ENCODE data around the gene SLC34A1. TPM values are rescaled to one million over a fixed set of nuclear protein-coding genes. Genes with fewer than 3 reads are reported as not detected.
A peak's percentile ranks its signal among the peaks of the same experiment; 100 is the strongest.

The SLC34A1 gene
- total RNA-seq, 1 donor from 2014 or later, result not detected

GRCh38 chr5:177445917-177446199, 61.6 kb downstream of the SLC34A1 start:
- ATAC-seq, result no peak

GRCh38 chr5:177446200-177447065, 62.2 kb downstream of the SLC34A1 start, which contains the start of gene PRR7:
Gene PRR7, plus strand, starts transcription at chr5:177446814. Its CDS starts 8,254 bp downstream, at chr5:177455068.
- DNase-seq (ENCODE audit: missing footprints), result peak; percentile 76
- intact Hi-C loops (cut with DNase I), result loop anchor here (1.0 kb wide), 1 partner anchor 19 kb away; no protein-coding TSS in a partner anchor
- ATAC-seq, result peak; percentile 52

More at GRCh38 chr5:177445917-177446199, 61.6 kb downstream of the SLC34A1 start:
- DNase-seq (ENCODE audit: missing footprints), result no peak
- intact Hi-C loops (cut with DNase I), result loop anchor here (1.0 kb wide), 1 partner anchor 19 kb away; no protein-coding TSS in a partner anchor

GRCh38 chr5:177447066-177447610, 62.9 kb downstream of the SLC34A1 start:
- peak; percentile 78 for DNase-seq (ENCODE audit: missing footprints)
- ATAC-seq, result peak; percentile 3

GRCh38 chr5:177447611-177448243, 63.5 kb downstream of the SLC34A1 start:
- DNase-seq (ENCODE audit: missing footprints) (peak; percentile 77), ATAC-seq (peak; percentile 17)
- intact Hi-C loops (cut with DNase I), result no loop called here

More at GRCh38 chr5:177447066-177447610, 62.9 kb downstream of the SLC34A1 start:
- intact Hi-C loops (cut with DNase I), result no loop called here

Other genes starting within 250 kb of the SLC34A1 start
- 18.9 TPM for gene RAB24, start 80.7 kb upstream of the SLC34A1 start, total RNA-seq
- gene PRELID1, start 80.6 kb upstream of the SLC34A1 start, total RNA-seq, result 34.1 TPM
- gene MXD3, start 72.5 kb upstream of the SLC34A1 start, total RNA-seq, result 2.0 TPM
- gene LMAN2, start 32.8 kb upstream of the SLC34A1 start, total RNA-seq, result 72.3 TPM
- gene RGS14, start 26.5 kb upstream of the SLC34A1 start, total RNA-seq, result 3.9 TPM
- not detected for gene PFN3, start 16.2 kb downstream of the SLC34A1 start, total RNA-seq
- gene F12, start 25.1 kb downstream of the SLC34A1 start, total RNA-seq, result not detected
- gene GRK6, start 42.2 kb downstream of the SLC34A1 start, total RNA-seq, result 18.1 TPM
- gene PRR7, start 62.4 kb downstream of the SLC34A1 start, total RNA-seq, result 1.4 TPM
- gene DBN1, start 89.2 kb downstream of the SLC34A1 start, total RNA-seq, result 32.2 TPM
- gene PDLIM7, start 113.2 kb downstream of the SLC34A1 start, total RNA-seq, result 43.1 TPM
- gene DOK3, start 125.4 kb downstream of the SLC34A1 start, total RNA-seq, result 4.4 TPM
- 30.1 TPM for gene DDX41, start 132.5 kb downstream of the SLC34A1 start, total RNA-seq
- 29.5 TPM for gene FAM193B, start 170.1 kb downstream of the SLC34A1 start, total RNA-seq
- gene TMED9, start 207.8 kb downstream of the SLC34A1 start, total RNA-seq, result 75.3 TPM
- gene B4GALT7, start 215.7 kb downstream of the SLC34A1 start, total RNA-seq, result 13.2 TPM